Endodermal cell (in vitro differentiated cells): ENCODE results near the gene WDSUB1. TPM values are rescaled to one million over a fixed set of nuclear protein-coding genes. Genes with fewer than 3 reads are reported as not detected.

Experiments used
- DNase-seq: peaks from one replicate; pipeline ENCODE4 v3.0.0-alpha.2; 2017
- H3K27ac ChIP-seq: 2 replicates; pipeline ENCODE4 v1.5.1; 2013; ENCODE audit warnings: mild to moderate bottlenecking, low read depth, low read length, moderate library complexity
- H3K27me3 ChIP-seq: 2 replicates; pipeline ENCODE4 v1.6.1; 2013; ENCODE audit warnings: mild to moderate bottlenecking, low read length, moderate library complexity; ENCODE audit not compliant: insufficient read depth, control insufficient read depth, poor library complexity, severe bottlenecking
- H3K36me3 ChIP-seq: 2 replicates; pipeline ENCODE4 v1.7.0; 2013; ENCODE audit warnings: mild to moderate bottlenecking, low read length, moderate library complexity; ENCODE audit not compliant: control insufficient read depth, insufficient read depth
- H3K4me1 ChIP-seq: one replicate; pipeline ENCODE4 v1.7.0; 2013; ENCODE audit warnings: low read length; ENCODE audit not compliant: control insufficient read depth, insufficient read depth
- H3K4me3 ChIP-seq: 2 replicates; pipeline ENCODE4 v1.5.1; 2013; ENCODE audit warnings: mild to moderate bottlenecking, low read length, moderate library complexity
- H3K9ac ChIP-seq: 2 replicates; pipeline ENCODE4 v1.6.1; 2013; ENCODE audit warnings: mild to moderate bottlenecking, low read length, moderate library complexity; ENCODE audit not compliant: poor library complexity, severe bottlenecking; ENCODE audit errors: extremely low read depth
- H3K9me3 ChIP-seq: 2 replicates; pipeline ENCODE4 v1.6.1; 2013; ENCODE audit warnings: mild to moderate bottlenecking, low read length, moderate library complexity; ENCODE audit not compliant: control insufficient read depth
- H3K27ac Mint-ChIP-seq: 2 replicates; pipeline ENCODE4 v1.8.0; 2020; ENCODE audit warnings: mixed read lengths
- H3K27me3 Mint-ChIP-seq: 2 replicates; pipeline ENCODE4 v1.8.0; 2021; ENCODE audit warnings: mild to moderate bottlenecking, mixed read lengths; ENCODE audit not compliant: insufficient read depth
- H3K36me3 Mint-ChIP-seq: 2 replicates; pipeline ENCODE4 v1.8.0; 2020; ENCODE audit warnings: low read depth, mixed read lengths
- H3K4me1 Mint-ChIP-seq: 2 replicates; pipeline ENCODE4 v1.8.0; 2020; ENCODE audit warnings: mixed read lengths
- H3K4me3 Mint-ChIP-seq: 2 replicates; pipeline ENCODE4 v1.8.0; 2020; ENCODE audit warnings: mild to moderate bottlenecking, moderate library complexity, mixed read lengths
- H3K9me3 Mint-ChIP-seq: 2 replicates; pipeline ENCODE4 v1.8.0; 2020; ENCODE audit warnings: mild to moderate bottlenecking, mixed read lengths
- CTCF ChIP-seq: fragments of 200-600 bp; sonication (generic); conservative IDR thresholded peaks from 2 replicates; pipeline ENCODE4 v1.5.0; 2021; ENCODE audit warnings: antibody characterized with exemption, mild to moderate bottlenecking
- WGBS, 2 experiments: methylation state at CpG; one replicate each; pipeline versions ENCODE4 v1.1.5 to v1.1.7; 2013; ENCODE audit warnings: missing lambda C conversion rate in 2 of 2, mixed read lengths in 1 of 2; ENCODE audit not compliant: insufficient coverage in 1 of 2, insufficient read length in 1 of 2; 5-methylcytosine and 5-hydroxymethylcytosine counted together
- total RNA-seq, 2 donors: library from RNA; stranded (reverse); fragmentation: NEBNext Ultra II Directional in 1 of 2; extraction: Animal tissue kit (Norgen Biotek cat#: 25700) in 1 of 2; gene quantifications; 2 replicates in 1 of 2; 3 replicates in 1 of 2; pipeline ENCODE4 v1.2.1, GENCODE V29; 2021

WDSUB1 gene
- total RNA-seq, 2 donors from 2014 or later = 10.7 to 14.7 TPM

GRCh38 chr2:159272156-159272555 is 14.3 kb downstream of the WDSUB1 start:
- no peak for TF ChIP-seq CTCF
- Mint-ChIP-seq H3K4me3 (no peak overlapping the region), H3K4me1 (peaks cover 5% of the 10 kb centered on the region), H3K27ac (peak overlapping the region; percentile 81), H3K9me3 (no peaks in the 10 kb centered on the region), H3K27me3 (no peaks in the 10 kb centered on the region), H3K36me3 (peaks cover 11% of the 10 kb centered on the region)
- peaks cover 6% of the 10 kb centered on the region for H3K4me1 ChIP-seq
- no peak overlapping the region for H3K4me3 ChIP-seq
- no peaks in the 10 kb centered on the region for H3K27me3 ChIP-seq
- 67 to 83% methylated on average over 5 of the region's 5 CpGs for WGBS, 2 experiments
- H3K36me3 ChIP-seq = no peaks in the 10 kb centered on the region
- DNase-seq = no peak
- no peak overlapping the region for H3K27ac ChIP-seq
- H3K9me3 ChIP-seq = no peaks in the 10 kb centered on the region
- H3K9ac ChIP-seq = peak overlapping the region; percentile 16

GRCh38 chr2:159270744-159271379 is 15.6 kb downstream of the WDSUB1 start:
- no peak overlapping the region for H3K9ac ChIP-seq
- DNase-seq = no peak
- 91 to 100% methylated on average over 4 of the region's 4 CpGs for WGBS, 2 experiments
- no peaks in the 10 kb centered on the region for H3K27me3 Mint-ChIP-seq
- no peaks in the 10 kb centered on the region for H3K9me3 ChIP-seq
- no peaks in the 10 kb centered on the region for H3K27me3 ChIP-seq
- no peak overlapping the region for H3K4me3 Mint-ChIP-seq
- TF ChIP-seq CTCF = no peak
- H3K9me3 Mint-ChIP-seq = no peaks in the 10 kb centered on the region
- H3K4me1 Mint-ChIP-seq = peaks cover 5% of the 10 kb centered on the region
- H3K4me1 ChIP-seq = peaks cover 6% of the 10 kb centered on the region
- H3K27ac Mint-ChIP-seq = no peak overlapping the region
- H3K4me3 ChIP-seq = no peak overlapping the region
- peaks cover 13% of the 10 kb centered on the region for H3K36me3 Mint-ChIP-seq
- no peak overlapping the region for H3K27ac ChIP-seq
- H3K36me3 ChIP-seq = no peaks in the 10 kb centered on the region

GRCh38 chr2:159267921-159268320 is 18.6 kb downstream of the WDSUB1 start:
- Mint-ChIP-seq H3K36me3 (peaks cover 16% of the 10 kb centered on the region), H3K27ac (no peak overlapping the region)

More at GRCh38 chr2:159267921-159268320, 18.6 kb downstream of the WDSUB1 start:
- H3K27me3 Mint-ChIP-seq = no peaks in the 10 kb centered on the region
- H3K9me3 Mint-ChIP-seq = no peaks in the 10 kb centered on the region
- Histone ChIP-seq H3K27me3 (no peaks in the 10 kb centered on the region), H3K36me3 (no peaks in the 10 kb centered on the region), H3K4me3 (no peak overlapping the region), H3K9ac (no peak overlapping the region), H3K4me1 (peaks cover 6% of the 10 kb centered on the region), H3K27ac (no peak overlapping the region), H3K9me3 (no peaks in the 10 kb centered on the region)
- no peak for TF ChIP-seq CTCF
- no peak overlapping the region for H3K4me3 Mint-ChIP-seq
- peaks cover 5% of the 10 kb centered on the region for H3K4me1 Mint-ChIP-seq
- WGBS, 2 experiments = 94 to 100% methylated on average over 1 of the region's 1 CpG
- no peak for DNase-seq
